ENCODE measurements around the gene MBTPS1.

- TF ChIP-seq CTCF (conservative IDR thresholded peaks at IDR 0.05; ENCODE audit: low read depth, low read length) (no peak), EZH2 (IDR thresholded peaks at IDR 0.05; ENCODE audit: low read length, unreplicated experiment) (no peak)
Measured at GRCh38 chr16:84121007-84121406, 4.3 kb upstream of the MBTPS1 start.
